Thyroid gland (tissue), 4 donors: ENCODE results near the gene CD9. TPM values are rescaled to one million over a fixed set of nuclear protein-coding genes. Genes with fewer than 3 reads are reported as not detected.

Source experiments
- DNase-seq, 2 donors: peaks; one replicate each; pipeline ENCODE4 v3.0.0-alpha.2; 2019
- H3K27ac ChIP-seq, 3 donors: fragments of 200-600 bp; sonication (generic); 1 replicate in 2 of 3; 2 replicates in 1 of 3; pipeline ENCODE4 v1.5.1; 2016 to 2019; ENCODE audit warnings: mild to moderate bottlenecking in 1 of 3, moderate library complexity in 1 of 3
- H3K27me3 ChIP-seq: fragments of 200-600 bp; sonication (generic); one replicate; pipeline ENCODE4 v1.5.1; 2019
- H3K36me3 ChIP-seq, 2 donors: fragments of 200-600 bp; sonication (generic); one replicate each; pipeline ENCODE4 v1.5.1; 2016 to 2019
- H3K4me1 ChIP-seq, 2 donors: fragments of 200-600 bp; sonication (generic); one replicate each; pipeline ENCODE4 v1.5.1; 2017 to 2019
- H3K4me3 ChIP-seq, 3 donors: fragments of 200-600 bp; sonication (generic); replicated peaks in 1 of 3; 1 replicate in 2 of 3; 2 replicates in 1 of 3; pipeline ENCODE4 v1.5.1; 2016; ENCODE audit warnings: mild to moderate bottlenecking in 1 of 3
- H3K9me3 ChIP-seq: fragments of 200-600 bp; sonication (generic); one replicate; pipeline ENCODE4 v1.5.1; 2017
- POLR2A ChIP-seq, 2 donors: fragments of 450-650 bp; IDR thresholded peaks; one replicate each; pipeline ENCODE4 v1.6.1; 2017; ENCODE audit warnings: antibody characterized with exemption in 2 of 2, mild to moderate bottlenecking in 2 of 2, moderate library complexity in 1 of 2
- WGBS, 2 donors: methylation state at CpG; one replicate each; pipeline ENCODE4 v1.1.5; 2017; 5-methylcytosine and 5-hydroxymethylcytosine counted together
- intact Hi-C: fragments of 100-400 bp; cut with DNase I; formaldehyde crosslinking; loops from one replicate; pipeline ENCODE4 v1.15.1; 2023
- total RNA-seq, 4 donors: library from RNA; depleted of rRNA; stranded (reverse); fragments of >200 nt; gene quantifications; one replicate each; pipeline ENCODE4 v1.2.3, GENCODE V29; 2016
- TF ChIP-seq, protein P1 (sequence below), 6 experiments: fragments of 200-600 bp in 3 of 6; fragments of 450-650 bp in 3 of 6; sonication (generic) in 3 of 6; IDR thresholded peaks; one replicate each; pipeline ENCODE4 v1.5.1; 2016 to 2019; ENCODE audit warnings: antibody characterized with exemption in 6 of 6, mild to moderate bottlenecking in 2 of 6, inconsistent platforms in 1 of 6, moderate library complexity in 1 of 6

CD9 gene
- total RNA-seq, 4 donors from 2014 or later, result 367 to 494 (median 375) TPM

DNA sequence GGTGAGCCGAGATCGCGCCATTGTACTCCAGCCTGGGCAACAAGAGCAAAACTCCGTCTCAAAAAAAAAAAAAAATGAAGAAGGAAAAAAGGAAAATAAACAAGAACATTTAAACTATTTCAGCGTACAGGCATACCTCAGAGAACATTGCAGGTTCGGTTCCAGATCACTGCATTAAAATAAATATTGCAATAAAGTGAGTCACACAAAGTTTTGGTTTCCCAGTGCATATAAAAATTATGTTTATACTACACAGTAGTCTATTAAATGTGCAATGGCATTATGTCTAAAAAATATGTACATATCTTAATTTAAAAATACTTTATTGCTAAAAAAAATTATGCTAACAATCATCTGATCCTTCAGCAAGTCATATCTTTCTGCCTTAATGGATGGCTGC is 56.8 kb downstream of the CD9 start:
- Histone ChIP-seq H3K9me3 (no peaks in the 10 kb centered on the region), H3K36me3 (no peaks in the 10 kb centered on the region), H3K27me3 (no peaks in the 10 kb centered on the region), H3K4me3 (no peak overlapping the region), H3K4me1 (no peaks in the 10 kb centered on the region), H3K27ac (no peak overlapping the region)
- TF ChIP-seq, protein P1, sequence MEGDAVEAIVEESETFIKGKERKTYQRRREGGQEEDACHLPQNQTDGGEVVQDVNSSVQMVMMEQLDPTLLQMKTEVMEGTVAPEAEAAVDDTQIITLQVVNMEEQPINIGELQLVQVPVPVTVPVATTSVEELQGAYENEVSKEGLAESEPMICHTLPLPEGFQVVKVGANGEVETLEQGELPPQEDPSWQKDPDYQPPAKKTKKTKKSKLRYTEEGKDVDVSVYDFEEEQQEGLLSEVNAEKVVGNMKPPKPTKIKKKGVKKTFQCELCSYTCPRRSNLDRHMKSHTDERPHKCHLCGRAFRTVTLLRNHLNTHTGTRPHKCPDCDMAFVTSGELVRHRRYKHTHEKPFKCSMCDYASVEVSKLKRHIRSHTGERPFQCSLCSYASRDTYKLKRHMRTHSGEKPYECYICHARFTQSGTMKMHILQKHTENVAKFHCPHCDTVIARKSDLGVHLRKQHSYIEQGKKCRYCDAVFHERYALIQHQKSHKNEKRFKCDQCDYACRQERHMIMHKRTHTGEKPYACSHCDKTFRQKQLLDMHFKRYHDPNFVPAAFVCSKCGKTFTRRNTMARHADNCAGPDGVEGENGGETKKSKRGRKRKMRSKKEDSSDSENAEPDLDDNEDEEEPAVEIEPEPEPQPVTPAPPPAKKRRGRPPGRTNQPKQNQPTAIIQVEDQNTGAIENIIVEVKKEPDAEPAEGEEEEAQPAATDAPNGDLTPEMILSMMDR (IDR thresholded peaks at IDR 0.05), result no peak
- TF ChIP-seq POLR2A (IDR thresholded peaks at IDR 0.05), result no peak
- intact Hi-C loops, result no loop called here
- DNase-seq, result no peak
- WGBS, 2 donors, result 95 to 98% methylated on average over 6 of the region's 6 CpGs

DNA sequence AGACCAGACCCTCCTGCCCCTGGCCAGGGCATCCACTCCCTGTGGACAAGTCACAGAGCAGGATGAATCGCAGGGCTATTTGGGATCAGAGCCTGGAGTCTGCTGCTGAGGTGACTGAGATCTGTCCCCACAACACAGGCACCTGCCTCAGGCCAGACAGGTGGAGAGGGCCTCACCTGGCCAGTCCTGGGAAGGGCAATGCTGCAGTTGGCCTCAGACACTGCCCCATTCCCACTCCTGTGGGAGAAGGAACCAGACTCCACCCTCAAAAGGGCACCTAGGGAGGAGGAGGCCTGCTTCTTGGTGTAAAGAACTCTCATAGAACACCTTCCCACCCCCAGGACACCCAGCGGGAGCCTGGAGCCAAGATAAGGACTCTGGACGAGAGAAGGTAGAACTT is 62.0 kb downstream of the CD9 start:
- no peak overlapping the region for H3K4me3 ChIP-seq
- WGBS, 2 donors, result 84 to 87% methylated on average over 2 to 3 of the region's 3 CpGs
- no peaks in the 10 kb centered on the region for H3K27me3 ChIP-seq
- no peak for DNase-seq
- intact Hi-C loops, result no loop called here
- no peaks in the 10 kb centered on the region for H3K36me3 ChIP-seq
- TF ChIP-seq, protein P1 (IDR thresholded peaks at IDR 0.05), result no peak
- TF ChIP-seq POLR2A (IDR thresholded peaks at IDR 0.05), result no peak
- peaks cover 18 to 39% of the 10 kb centered on the region in 2 donors for H3K4me1 ChIP-seq
- no peak overlapping the region for H3K27ac ChIP-seq
- H3K9me3 ChIP-seq, result no peaks in the 10 kb centered on the region

DNA sequence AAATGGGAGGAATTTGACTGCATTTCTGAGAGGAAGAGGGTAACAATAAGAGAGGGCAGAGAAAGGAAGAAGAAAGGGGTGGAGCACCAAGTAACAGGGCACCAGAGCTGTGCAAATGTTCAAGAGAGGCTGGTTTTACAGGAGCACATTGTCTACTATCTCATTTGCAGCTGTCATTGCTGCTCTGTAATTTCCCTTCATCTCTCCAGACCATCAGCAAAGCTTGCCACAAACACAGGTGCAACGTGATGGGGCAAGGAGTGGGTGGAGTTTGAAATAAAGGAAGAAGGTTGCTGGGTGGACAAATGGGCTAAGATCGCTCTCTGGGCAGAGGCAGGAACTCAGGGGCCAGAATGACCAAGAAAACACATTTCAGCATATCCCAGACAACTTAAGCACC is 62.4 kb downstream of the CD9 start:
- 59 to 60% methylated on average over 2 of the region's 2 CpGs for WGBS, 2 donors
- H3K27me3 ChIP-seq, result no peaks in the 10 kb centered on the region
- H3K9me3 ChIP-seq, result no peaks in the 10 kb centered on the region
- H3K4me3 ChIP-seq, result no peak overlapping the region
- H3K4me1 ChIP-seq, result peaks cover 22 to 43% of the 10 kb centered on the region in 2 donors
- H3K27ac ChIP-seq, result no peak overlapping the region
- H3K36me3 ChIP-seq, result no peaks in the 10 kb centered on the region
- no peak for TF ChIP-seq POLR2A (IDR thresholded peaks at IDR 0.05)
- TF ChIP-seq, protein P1 (IDR thresholded peaks at IDR 0.05), result no peak
- intact Hi-C loops, result no loop called here
- no peak for DNase-seq

DNA sequence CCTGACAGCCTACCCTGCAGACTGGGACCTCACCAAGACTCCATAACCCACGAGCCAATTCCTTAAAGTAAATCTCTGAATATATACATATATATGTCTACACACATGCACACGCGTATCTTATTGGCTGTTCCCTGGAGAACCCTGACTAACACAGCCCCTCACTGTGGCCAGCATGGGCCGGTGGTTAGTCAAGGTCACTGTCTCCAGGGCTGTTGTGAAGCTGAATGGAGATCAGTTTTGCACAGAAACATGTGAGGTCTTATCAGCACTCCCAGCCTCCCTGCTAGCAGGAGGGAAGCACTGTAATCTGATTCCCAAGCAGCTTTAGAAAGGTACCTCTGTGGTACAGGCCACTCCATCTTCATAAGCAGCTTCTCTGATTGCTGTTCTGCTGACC is 63.7 kb downstream of the CD9 start:
- no peak overlapping the region for H3K4me3 ChIP-seq
- peaks cover 31 to 54% of the 10 kb centered on the region in 2 donors for H3K4me1 ChIP-seq
- H3K36me3 ChIP-seq, result no peaks in the 10 kb centered on the region
- 73 to 77% methylated on average over 4 of the region's 4 CpGs for WGBS, 2 donors
- no peaks in the 10 kb centered on the region for H3K9me3 ChIP-seq
- intact Hi-C loops, result no loop called here
- TF ChIP-seq, protein P1 (IDR thresholded peaks at IDR 0.05), result no peak
- no peak for TF ChIP-seq POLR2A (IDR thresholded peaks at IDR 0.05)
- H3K27me3 ChIP-seq, result no peaks in the 10 kb centered on the region
- H3K27ac ChIP-seq, result peak overlapping the region; percentile 65 to 86 (median 74)
- DNase-seq, result no peak

DNA sequence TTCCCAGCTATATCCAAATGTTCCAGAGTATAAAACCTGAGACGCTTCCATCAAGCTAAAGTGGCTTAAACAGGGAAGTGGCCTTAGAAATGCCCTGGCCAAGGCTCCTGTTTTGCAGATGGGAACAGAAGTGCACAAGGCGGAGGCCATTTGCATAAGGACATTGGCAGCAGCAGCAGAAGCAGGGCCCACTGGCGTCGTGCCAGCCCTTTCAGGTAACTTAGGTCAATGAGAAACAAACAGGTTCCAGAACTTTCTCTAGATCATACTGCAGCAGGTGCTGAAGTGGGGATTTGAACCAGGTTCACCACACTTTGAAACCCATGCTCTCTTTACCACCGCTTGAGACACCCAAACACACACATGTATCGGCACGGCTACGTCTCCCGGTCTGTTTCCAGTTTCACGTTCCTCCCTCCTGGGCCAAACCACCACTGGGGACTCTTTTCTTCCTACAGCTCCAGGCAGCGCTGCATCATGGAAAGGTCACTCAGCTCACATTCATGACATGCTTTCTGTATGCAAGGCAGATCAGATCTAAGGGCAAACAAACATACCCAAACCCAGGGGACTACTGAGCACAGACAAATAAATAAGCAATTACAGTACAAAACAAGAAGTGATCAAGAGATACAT is 64.3 kb downstream of the CD9 start:
- peak; percentile 80 to 89 for DNase-seq
- H3K4me3 ChIP-seq, result no peak overlapping the region
- no peaks in the 10 kb centered on the region for H3K27me3 ChIP-seq
- intact Hi-C loops, result no loop called here
- H3K4me1 ChIP-seq, result peaks cover 31 to 60% of the 10 kb centered on the region in 2 donors
- no peaks in the 10 kb centered on the region for H3K36me3 ChIP-seq
- H3K9me3 ChIP-seq, result no peaks in the 10 kb centered on the region
- TF ChIP-seq, protein P1 (IDR thresholded peaks at IDR 0.05), result no peak
- TF ChIP-seq POLR2A (IDR thresholded peaks at IDR 0.05), result no peak
- H3K27ac ChIP-seq, result peak overlapping the region; percentile 65 to 86 (median 74)
- 43 to 64% methylated on average over 11 of the region's 11 CpGs for WGBS, 2 donors
